GM12873 (cell line): ENCODE results near the gene TFR2.

Experiments
- CTCF ChIP-seq: IDR thresholded peaks from 2 replicates; pipeline ENCODE4 v1.5.1; 2012; ENCODE audit warnings: low read depth, mild to moderate bottlenecking, moderate library complexity, low read length, control low read depth; ENCODE audit not compliant: insufficient read depth; ENCODE audit errors: missing control alignments

The TFR2 gene

GRCh38 chr7:100641463-100641859, at the start of gene TFR2:
Gene TFR2 (minus strand): TSS chr7:100641552. CDS start chr7:100641509, 43 bp downstream.
- no peak for TF ChIP-seq CTCF

- peak; percentile 11 for TF ChIP-seq CTCF
Measured at GRCh38 chr7:100689230-100690135, 48.1 kb upstream of the TFR2 start.

GRCh38 chr7:100688326-100688860, 47.0 kb upstream of the TFR2 start:
- no peak for TF ChIP-seq CTCF

- TF ChIP-seq CTCF: no peak
Measured at GRCh38 chr7:100687751-100688300, 46.5 kb upstream of the TFR2 start.

GRCh38 chr7:100687261-100687660, 45.9 kb upstream of the TFR2 start:
- no peak for TF ChIP-seq CTCF

GRCh38 chr7:100686822-100687211, 45.5 kb upstream of the TFR2 start:
- no peak for TF ChIP-seq CTCF

- no peak for TF ChIP-seq CTCF
Measured at GRCh38 chr7:100686201-100686821, 45.0 kb upstream of the TFR2 start.
